GM18502 (cell line): ENCODE results near the gene CADPS2.

Source experiments
- ATAC-seq: cut with Tn5 transposase; IDR thresholded peaks from one replicate; pipeline ENCODE4 v1.9.1; 2021; ENCODE audit warnings: mild to moderate bottlenecking; ENCODE audit not compliant: unreplicated experiment, poor library complexity

The CADPS2 gene

DNA sequence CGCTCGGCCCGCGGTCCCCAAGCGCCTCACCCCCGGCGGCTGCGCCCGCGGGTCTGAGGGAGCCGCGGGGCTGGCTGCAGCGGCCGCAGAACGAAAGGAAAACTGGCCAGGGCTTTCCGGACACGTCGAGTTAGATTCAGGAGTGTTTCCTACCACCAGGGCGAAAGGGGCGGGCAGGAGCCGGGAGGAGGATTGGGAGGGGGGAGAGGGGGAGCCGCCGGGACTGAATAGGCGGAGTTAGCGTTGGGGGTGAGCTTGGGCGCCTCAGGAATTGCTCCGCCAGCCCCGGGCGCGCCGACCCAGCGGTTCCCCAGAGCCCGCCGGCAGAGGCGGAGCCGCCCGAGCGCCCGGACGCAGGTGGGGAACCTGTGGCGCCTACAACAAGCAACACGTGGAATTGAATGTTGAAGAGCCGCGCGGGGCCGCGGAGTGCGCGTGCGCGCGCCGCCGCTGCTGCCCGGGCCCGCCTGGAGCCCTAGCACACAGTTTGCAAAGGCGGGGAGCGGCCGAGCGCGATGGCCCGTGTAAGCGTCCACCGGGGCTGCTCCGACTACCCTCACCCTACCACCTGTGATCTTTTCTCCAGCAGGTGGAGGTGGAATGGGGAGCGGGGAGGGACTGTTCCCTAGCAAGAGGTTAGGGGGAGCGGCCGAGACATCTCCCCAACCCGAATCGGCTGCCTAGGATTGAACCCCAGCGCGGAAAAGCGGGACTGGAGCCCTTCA lies at the start of gene CADPS2:
TSS of gene CADPS2 (minus strand) at position 104 of the 725 bp plus-strand sequence. CDS start 123 bp downstream, outside the sequence.
- peak; percentile 83 for ATAC-seq

DNA sequence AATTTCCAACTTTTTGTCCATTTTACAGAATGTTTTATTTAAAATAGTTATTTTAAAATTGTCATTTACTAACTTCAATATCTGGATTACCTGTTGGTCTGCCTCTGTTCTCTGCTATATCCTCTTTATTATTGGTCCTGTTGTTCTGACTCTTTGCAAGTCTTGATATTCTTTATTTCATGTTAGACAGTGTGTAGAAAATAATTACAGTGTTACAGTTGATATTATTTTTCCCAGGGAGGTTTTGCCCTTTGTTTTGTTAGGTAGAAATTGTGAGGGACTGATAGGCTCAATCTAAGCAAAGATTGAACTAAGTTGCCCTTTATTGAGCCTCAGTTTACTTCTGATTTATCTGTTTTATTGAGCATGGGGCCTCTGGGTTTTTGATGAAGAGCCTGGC lies 49.4 kb upstream of the CADPS2 start:
- no peak for ATAC-seq

DNA sequence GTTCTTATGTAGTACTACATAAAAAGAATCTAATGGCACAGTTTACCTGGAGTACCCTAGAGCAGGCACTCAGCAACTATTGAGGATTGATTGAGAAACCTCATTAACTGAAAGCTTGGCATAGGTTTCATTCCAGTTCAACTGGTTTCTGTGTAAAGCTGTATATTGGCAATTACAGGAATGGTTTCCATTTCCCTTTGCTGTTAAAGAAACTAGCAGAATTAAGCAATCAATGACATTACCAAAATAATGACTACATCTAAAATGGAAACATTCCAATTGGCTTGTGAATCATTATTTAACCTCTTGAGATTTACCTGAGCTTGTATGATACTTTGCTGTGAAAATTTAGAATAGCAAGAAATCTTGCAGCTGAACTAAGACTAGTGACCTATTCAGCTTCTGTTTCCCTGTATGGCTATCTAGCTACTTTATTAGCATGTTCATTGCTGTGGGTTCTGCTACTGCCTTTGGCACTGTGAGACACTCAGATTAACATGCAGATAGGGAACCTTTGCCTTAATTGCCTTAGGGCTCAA lies 33.5 kb upstream of the CADPS2 start:
- no peak for ATAC-seq

DNA sequence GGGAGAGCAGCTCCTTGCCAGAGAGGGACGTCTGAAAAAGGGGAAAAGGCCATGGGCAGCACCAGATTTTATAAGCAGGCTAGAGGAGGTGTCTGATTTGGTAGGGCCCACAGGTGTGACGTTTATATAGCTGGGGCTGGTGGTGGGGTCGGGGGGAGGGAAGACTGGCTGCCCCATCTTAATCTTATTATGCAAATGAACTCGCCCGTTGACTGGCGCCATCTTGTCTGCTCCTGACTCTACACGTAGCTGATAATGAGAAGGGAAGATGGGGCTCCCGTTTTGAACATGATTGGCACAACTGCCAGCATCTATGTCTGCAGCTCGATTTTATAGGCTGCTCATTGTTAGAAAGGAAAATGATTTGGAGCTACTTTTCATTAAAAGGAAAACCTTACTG lies 28.6 kb upstream of the CADPS2 start:
- ATAC-seq: no peak

DNA sequence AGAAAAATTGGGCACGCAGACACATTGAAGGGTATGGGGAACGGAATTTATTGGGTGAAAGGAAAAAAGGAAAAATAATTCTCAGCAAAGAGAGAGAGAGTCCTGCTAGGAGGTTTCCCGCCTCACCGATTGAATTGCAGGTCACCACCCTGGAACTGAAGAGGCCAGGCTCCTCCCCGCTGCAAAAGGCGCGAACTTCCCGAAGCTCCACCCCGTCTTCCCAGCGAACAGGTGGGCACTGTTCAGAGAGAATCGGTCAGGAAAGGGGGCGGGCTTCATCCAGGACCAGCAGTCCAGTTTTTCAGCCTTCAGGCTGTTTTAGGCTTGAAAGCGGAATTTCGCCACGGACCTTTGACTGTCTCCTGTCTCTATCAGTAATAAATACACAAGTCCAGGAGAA lies 27.3 kb upstream of the CADPS2 start:
- ATAC-seq: no peak

DNA sequence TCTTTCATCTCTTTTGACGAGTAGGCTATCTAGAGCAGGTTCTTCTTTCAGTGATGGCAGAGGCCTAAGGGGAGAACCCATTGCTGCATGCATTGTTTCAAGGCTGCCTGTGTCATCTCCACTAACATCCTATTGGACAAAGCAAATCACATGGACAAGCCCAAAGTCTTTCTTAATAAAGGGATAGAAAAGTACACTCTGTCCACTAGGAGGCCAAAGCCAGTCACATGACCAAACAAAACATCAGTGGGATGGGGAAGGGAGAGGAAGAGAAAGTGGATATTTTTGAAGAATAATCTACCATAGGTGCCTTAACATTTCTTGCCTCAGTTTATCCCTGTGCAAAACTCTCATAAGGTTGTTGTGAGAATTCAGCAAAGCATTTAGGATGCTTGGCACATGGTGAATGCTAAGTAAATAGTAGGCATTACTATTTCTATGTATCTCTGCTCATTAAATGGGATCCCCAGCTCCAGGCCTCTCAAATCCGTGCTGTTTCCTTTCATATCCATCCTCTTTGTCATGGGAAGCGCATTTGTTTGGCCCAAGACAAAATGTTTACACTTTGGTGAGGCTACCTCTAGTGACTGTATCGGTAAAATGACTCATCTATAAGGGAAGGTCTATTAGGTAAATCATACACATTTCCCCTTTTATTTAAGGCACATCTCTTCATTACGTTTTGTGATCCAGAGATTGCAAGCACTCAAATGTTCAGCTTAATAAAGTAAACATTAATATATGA lies 16.7 kb upstream of the CADPS2 start:
- peak; percentile 55 for ATAC-seq

DNA sequence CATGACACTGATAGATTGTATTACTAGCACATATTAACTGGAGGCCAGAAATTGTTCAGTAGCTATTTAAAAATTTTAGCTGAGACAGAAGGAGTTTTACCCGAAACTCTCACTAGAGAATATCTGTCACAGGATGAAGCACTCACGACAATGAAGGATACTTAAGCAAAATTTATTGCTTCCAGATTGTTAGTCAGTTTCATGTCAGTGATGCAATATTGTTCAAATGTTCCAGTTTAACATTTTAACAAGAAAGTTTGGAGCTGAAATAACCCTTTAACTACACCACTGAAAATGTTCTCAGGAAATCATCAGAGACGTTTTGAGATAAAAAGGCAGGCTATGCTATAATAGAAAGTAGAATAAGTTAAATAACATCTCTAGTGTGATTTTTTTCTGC lies 15.0 kb upstream of the CADPS2 start:
- no peak for ATAC-seq

DNA sequence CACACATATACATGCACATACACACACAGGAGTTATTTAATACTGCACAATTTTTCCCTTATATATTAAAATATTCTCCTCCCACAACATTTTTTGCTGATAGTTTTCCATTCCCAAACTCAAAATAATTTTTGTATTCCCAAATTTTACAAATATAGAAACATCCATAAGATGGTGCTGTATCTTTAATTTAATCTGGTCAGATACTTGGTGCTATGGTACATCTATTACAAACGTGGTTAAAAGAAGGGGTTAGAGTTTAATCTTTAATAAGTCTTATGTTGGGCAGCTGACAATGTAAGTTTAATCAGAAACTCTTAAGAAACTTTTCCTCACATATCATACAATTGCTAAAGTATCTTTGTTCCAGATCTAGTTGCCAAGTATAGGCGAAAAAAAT lies 10.2 kb upstream of the CADPS2 start:
- ATAC-seq: no peak

DNA sequence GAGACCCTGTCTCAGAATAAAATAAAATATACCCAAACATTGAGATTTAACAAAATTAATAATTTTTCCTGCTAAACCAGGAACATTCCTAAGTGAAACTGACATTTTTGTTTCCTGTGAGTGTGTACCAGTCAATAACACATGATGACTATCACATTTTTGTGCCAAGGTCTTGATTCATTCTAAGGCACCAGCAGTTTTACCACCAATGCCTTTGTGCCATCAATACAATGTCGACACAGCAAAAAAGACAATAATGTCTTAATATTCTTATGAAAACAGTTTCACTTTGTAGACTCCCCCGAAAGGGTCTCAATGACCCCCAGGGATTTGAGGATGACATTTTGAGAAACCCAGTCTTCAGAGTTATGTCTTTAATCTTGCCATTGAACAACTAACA lies 7.2 kb upstream of the CADPS2 start:
- no peak for ATAC-seq

DNA sequence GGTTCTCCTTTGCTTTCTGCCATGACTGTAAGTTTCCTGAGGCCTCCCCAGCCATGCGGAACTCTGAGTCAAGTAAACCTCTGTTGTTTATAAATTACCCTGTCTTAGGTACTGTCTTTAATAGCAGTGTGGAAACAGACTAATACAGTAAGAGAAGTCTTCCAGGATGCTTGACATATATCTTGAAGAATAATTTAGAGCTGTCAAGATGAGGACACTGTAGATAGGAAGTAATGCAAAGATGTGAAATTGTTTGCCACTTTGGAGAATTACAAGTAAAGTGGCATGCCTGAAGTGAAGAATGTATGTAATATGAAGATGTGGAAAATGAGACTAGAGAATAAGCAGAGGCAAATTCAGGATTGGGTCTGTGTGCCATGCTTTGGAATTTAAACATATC lies 2.9 kb upstream of the CADPS2 start:
- no peak for ATAC-seq

DNA sequence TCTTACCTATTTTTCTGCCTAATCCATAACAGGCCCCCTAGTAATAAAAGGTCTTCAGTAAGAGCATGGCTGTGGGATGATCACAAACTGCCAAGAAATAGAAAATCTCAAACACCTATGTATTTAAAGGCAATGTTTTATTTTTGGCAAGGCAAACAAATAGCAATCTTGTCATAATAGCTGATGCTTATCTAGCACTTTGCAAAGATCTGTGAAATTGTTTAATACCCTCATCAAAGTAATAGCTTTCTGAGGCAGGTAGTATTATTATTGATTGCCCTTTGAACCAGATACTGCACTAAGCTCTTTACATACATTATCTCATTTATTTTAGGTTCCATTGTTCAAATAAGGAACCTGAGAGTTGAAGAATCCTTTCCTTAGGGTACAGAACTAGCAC lies 1.6 kb upstream of the CADPS2 start:
- ATAC-seq: no peak

DNA sequence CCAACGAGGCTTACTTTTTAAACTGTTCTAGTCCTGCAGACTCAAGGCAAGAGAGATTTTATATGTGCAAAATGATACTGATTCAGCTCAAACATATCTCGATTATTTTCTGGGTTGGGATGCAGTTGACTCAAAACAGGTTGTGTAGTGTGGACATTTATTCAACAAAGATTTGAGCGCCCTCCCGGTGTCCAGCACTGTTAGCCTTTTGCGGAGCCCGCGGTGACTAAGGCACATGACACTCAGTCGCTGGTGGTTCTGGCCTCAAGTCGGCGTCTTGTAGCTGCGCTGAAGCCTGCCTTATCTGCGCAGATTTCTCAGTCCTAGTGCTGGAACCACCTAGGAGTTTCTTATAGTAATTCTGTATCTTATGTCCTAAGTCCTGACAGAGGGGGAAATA lies 938 bp upstream of the CADPS2 start:
- no peak for ATAC-seq

DNA sequence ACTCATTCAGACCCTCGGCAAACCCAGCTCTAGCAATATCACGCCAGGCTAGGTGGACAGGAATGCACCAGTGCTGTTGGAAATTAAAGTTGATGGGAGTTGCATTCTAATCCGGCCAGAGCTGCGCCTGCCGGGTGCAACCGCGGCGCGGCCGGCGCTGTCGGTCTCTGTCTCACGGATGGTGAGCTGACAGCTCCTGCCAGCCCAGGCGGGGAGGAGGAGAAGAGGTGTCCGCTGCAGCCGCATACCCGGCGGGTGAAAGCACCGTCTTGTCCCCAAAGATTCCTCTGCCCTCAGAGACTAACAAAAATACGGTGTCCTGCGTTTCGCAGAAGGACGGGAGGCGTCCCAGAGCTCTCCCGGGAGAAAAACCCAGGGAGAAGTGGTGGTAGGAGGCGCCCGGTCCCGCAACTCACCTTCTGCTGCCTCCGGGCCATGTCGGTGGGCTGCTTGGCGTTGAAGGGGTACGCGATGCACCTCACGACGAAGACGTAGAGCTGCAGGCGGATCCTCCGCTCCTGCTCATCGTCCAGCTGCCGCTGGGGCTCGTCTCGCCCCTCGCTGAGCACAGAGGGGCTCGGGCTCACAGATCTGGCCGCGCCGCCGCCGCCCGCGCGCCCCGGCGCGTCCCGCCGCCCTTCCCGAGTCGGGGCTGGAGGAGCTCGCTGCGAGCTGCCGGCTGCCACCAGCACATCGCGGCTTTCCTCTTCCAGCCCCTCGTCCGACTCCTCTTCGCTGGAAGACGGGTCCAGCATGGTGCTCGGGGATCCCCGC lies 490 bp downstream of the CADPS2 start:
- ATAC-seq: peak; percentile 34

DNA sequence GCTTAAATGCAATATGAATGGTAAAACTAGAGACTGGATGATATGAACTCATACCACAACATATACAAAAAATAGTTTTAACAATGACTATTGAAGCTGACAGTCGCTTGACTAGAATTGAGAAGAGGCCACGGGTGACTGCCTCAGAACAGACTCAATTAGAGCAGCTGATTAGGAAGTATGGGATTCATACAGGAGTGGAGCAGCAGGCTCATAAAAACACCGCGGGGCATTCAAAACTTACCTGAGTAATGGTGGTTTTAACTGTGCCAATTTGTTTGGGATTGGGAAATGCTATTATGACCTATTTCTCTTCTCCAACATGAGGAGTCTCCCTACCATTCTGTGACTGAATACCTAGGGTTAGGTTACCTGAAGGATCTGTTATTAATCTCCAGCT lies 2.1 kb downstream of the CADPS2 start:
- ATAC-seq: no peak

DNA sequence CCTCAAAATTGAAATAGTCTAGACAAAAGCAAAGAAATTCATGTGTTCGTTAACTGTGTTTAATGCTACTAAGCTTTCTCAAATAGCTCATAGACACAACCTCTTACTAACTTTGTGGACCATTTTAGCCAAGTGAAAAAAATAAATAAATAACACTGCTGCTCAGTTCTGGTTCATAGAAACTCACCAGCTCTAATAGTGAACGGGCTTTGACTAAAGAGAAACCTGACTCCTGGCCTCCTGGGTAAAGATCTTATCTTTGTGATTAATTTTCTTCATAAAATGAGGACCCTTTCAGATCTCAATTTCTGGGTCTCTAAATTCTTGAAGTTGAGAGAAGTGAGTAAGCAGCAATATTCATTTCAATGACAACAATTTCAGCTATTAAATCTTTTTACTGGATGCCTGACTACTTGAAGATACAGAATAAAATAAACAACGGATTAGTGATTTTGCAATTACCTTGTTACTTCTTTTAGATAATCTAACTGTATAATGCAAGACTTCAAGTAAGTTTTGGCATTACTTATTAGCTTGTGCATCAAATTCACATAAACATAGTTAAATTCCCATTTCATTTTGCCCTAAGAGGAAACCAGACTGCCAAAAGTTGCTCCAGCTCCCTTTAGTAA lies 3.1 kb downstream of the CADPS2 start:
- ATAC-seq: no peak

DNA sequence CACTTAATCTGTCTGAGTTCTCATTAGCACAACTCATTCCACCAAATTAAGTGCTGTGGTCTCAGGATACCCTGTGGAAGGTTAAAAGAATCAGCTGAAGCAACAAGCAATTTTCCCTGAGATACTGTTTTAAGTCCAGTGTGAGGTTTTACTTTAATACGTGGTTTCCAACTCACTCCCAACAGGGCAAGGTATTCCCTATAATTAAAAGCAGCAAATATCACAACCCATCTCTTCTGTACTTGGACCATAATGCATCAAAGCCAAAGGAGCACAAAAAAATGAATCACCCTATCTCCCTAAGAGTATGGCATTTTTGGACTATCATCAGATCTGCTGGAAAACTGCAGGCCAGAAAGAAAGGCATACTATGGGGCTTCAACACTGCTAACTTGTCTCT lies 4.9 kb downstream of the CADPS2 start:
- ATAC-seq: no peak

DNA sequence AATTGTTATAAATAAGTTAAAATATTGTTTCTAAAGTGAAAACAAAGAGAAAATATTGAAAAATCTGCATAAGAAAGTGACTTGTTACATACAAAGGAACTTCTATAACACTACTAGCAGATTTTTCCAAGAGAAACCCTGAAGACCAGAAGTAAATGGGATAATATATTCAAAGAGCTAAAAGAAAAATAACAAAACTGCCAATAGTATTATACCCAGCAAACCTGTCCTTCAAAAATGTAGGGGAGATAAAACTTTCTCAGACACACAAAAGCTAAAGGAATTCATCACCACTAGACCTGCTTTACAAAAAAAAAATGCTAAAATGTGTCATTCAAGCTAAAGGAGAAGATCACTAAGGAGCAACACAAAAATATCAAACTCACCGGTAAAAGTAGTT lies 17.0 kb downstream of the CADPS2 start:
- ATAC-seq: no peak

DNA sequence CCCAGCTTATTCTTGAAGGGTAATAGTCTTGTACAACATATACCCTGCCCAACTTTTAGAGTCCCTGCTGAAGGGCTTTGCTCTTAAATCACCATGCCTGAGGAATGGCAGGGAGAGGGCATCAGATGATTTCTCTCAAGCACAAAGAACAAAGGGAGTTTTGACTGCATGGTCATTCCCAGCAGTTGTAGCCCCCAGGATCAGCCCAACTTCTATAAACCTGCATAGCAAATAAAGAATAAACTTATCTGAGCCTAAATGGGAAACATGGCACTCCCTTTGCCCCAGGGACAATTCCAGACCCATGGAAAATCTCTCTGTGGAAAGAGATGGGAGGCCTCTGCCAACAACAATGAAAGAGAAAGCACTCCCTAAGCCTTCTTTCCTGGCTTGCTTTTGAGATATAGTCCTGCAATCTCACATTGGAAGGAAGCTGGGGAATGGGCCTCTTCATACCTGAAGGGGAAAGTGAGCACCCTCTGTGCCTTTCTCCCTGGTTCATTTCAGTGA lies 18.7 kb downstream of the CADPS2 start:
- no peak for ATAC-seq

DNA sequence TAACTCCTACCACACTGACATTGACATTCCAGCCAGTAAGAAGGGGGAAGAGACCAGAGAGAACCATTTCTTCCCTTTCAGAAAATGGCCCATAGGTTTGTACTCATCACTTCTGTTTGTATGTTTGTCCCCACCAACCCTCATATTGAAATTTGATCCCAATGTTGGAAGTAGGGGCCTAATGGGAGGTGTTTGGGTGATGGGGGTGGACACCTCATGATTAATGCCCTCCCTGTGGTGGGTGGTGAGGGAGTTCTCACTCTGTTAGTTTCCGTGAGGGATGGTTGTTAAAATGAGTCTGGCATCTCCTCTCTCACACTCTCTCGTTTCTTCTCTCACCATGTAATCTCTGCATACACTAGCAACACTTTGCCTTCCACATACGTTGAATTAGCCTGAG lies 21.4 kb downstream of the CADPS2 start:
- no peak for ATAC-seq

DNA sequence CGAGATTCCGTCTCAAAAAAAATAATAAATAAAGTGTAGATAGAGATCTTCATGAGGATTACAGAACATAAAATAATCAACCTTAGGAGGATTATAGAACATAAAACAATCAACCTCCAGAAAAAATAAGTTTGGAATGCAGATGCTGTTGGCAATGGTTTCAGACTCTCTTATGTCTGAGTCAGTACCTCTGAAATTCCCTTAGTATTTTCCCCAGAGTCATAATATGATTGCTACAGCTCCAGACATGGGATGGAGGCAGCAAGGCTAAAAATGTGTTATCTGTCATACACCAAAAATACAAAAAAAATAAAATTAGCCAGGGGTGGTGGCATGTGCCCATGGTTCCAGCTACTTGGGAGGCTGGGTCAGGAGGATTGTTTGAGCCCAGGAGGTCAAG lies 22.2 kb downstream of the CADPS2 start:
- no peak for ATAC-seq
